ENCODE measurements around the gene CAVIN4.
A peak's percentile ranks its signal among the peaks of the same experiment; 100 is the strongest.

- TF ChIP-seq CTCF (IDR thresholded peaks at IDR 0.05 in 4 of 5, conservative IDR thresholded peaks at IDR 0.05 in 1 of 5) (peak in 3 of 5 experiments; percentile 29 to 65 (median 39)), POLR2A (IDR thresholded peaks at IDR 0.05) (no peak)
These were observed 23.3 kb downstream of the CAVIN4 start for GRCh38 chr9:100601216-100601615.

Data from gastrocnemius medialis (tissue), 4 donors.